T-cell (primary cell): Measurements from ENCODE around the gene RITA1. TPM values are rescaled to one million over a fixed set of nuclear protein-coding genes. Genes with fewer than 3 reads are reported as not detected.

Source experiments
- ATAC-seq, 4 experiments: fragments of 200-7000 bp in 3 of 4; fragments of 150-1000 bp in 1 of 4; cut with Tn5 transposase; replicated peaks in 1 of 4; 1 replicate in 3 of 4; 2 replicates in 1 of 4; pipeline ENCODE4 v1.10.0; 2021; ENCODE audit warnings: moderate library complexity in 3 of 4, mild to moderate bottlenecking in 2 of 4, moderate number of reproducible peaks in 1 of 4
- CTCF ChIA-PET, 2 donors: fragments of 300-600 bp; sonication (Branson Sonifier 250); formaldehyde crosslinking; loops; one replicate each; lab custom pipeline; 2022; ENCODE audit warnings: antibody characterized with exemption in 2 of 2; lab: Charles Lee
- POLR2A ChIA-PET, 2 donors: fragments of 300-600 bp; sonication (Branson Sonifier 250); formaldehyde crosslinking; loops; one replicate each; lab custom pipeline; 2022; ENCODE audit warnings: antibody characterized with exemption in 2 of 2; lab: Charles Lee
- DNase-seq, 35 experiments: peaks; one replicate each; pipeline versions ENCODE4 v3.0.0 to v3.0.0-alpha.2; 2013 to 2023
- H3K27ac ChIP-seq: one replicate; pipeline ENCODE4 v1.5.1; 2013; ENCODE audit warnings: low read length
- H3K27me3 ChIP-seq, 2 experiments: replicated peaks in 1 of 2; 1 replicate in 1 of 2; 2 replicates in 1 of 2; pipeline versions ENCODE4 v1.6.1 to v1.7.0; 2013; ENCODE audit warnings: low read length in 1 of 2, mixed read lengths in 1 of 2; ENCODE audit not compliant: control insufficient read depth in 2 of 2, insufficient read depth in 2 of 2; ENCODE audit errors: extremely low read depth in 1 of 2
- H3K36me3 ChIP-seq, 2 donors: 1 replicate in 1 of 2; 2 replicates in 1 of 2; pipeline versions ENCODE4 v1.6.1 to v1.7.0; 2013; ENCODE audit warnings: low read length in 1 of 2; ENCODE audit not compliant: control insufficient read depth in 2 of 2, insufficient read depth in 1 of 2; ENCODE audit errors: extremely low read depth in 1 of 2
- H3K4me1 ChIP-seq, 2 experiments: 1 replicate in 1 of 2; 2 replicates in 1 of 2; pipeline versions ENCODE4 v1.6.1 to v1.7.0; 2013; ENCODE audit warnings: low read length in 2 of 2, mixed read lengths in 1 of 2; ENCODE audit not compliant: insufficient read depth in 2 of 2, control insufficient read depth in 1 of 2; ENCODE audit errors: extremely low read depth in 1 of 2
- H3K4me3 ChIP-seq, 2 donors: 1 replicate in 1 of 2; 2 replicates in 1 of 2; pipeline versions ENCODE4 v1.5.1 to v1.7.0; 2013; ENCODE audit warnings: mild to moderate bottlenecking in 2 of 2, low read length in 1 of 2, moderate library complexity in 1 of 2; ENCODE audit not compliant: control insufficient read depth in 1 of 2; ENCODE audit errors: extremely low read depth in 1 of 2
- H3K9me3 ChIP-seq: 2 replicates; pipeline ENCODE4 v1.7.0; 2013
- H3K27ac Mint-ChIP-seq, 2 donors: one replicate each; pipeline ENCODE4 v1.8.0; 2020 to 2021; ENCODE audit warnings: mild to moderate bottlenecking in 2 of 2, mixed read lengths in 2 of 2
- H3K27me3 Mint-ChIP-seq, 2 donors: one replicate each; pipeline ENCODE4 v1.8.0; 2021 to 2022; ENCODE audit warnings: mixed read lengths in 2 of 2
- H3K36me3 Mint-ChIP-seq: one replicate; pipeline ENCODE4 v1.8.0; 2021; ENCODE audit warnings: mixed read lengths
- H3K4me1 Mint-ChIP-seq, 3 donors: one replicate each; pipeline ENCODE4 v1.8.0; 2020 to 2022; ENCODE audit warnings: mixed read lengths in 3 of 3, mild to moderate bottlenecking in 1 of 3
- H3K4me3 Mint-ChIP-seq, 3 donors: one replicate each; pipeline ENCODE4 v1.8.0; 2020 to 2022; ENCODE audit warnings: mild to moderate bottlenecking in 3 of 3, mixed read lengths in 3 of 3, moderate library complexity in 3 of 3
- H3K9me3 Mint-ChIP-seq, 3 donors: one replicate each; pipeline ENCODE4 v1.8.0; 2020 to 2022; ENCODE audit warnings: mixed read lengths in 3 of 3
- whole genome bisulfite sequencing: methylation state at CpG from one replicate; pipeline ENCODE4 v1.1.5; 2013; ENCODE audit warnings: missing lambda C conversion rate; ENCODE audit not compliant: insufficient coverage; 5-methylcytosine and 5-hydroxymethylcytosine counted together
- total RNA-seq, 35 experiments: library from RNA in 6 of 35; stranded (reverse) in 6 of 35; fragments of 120-200 nt in 1 of 35; gene quantifications; one replicate each; pipeline versions ENCODE4 v1.2.1 to v1.2.4 and lab custom pipeline; 2013 to 2026

Gene RITA1
- total RNA-seq, 5 donors from 2014 or later (not counting 1 experiment from before 2014, with no cell fraction given), result 7.8 to 17.8 (median 13.8) TPM

DNA sequence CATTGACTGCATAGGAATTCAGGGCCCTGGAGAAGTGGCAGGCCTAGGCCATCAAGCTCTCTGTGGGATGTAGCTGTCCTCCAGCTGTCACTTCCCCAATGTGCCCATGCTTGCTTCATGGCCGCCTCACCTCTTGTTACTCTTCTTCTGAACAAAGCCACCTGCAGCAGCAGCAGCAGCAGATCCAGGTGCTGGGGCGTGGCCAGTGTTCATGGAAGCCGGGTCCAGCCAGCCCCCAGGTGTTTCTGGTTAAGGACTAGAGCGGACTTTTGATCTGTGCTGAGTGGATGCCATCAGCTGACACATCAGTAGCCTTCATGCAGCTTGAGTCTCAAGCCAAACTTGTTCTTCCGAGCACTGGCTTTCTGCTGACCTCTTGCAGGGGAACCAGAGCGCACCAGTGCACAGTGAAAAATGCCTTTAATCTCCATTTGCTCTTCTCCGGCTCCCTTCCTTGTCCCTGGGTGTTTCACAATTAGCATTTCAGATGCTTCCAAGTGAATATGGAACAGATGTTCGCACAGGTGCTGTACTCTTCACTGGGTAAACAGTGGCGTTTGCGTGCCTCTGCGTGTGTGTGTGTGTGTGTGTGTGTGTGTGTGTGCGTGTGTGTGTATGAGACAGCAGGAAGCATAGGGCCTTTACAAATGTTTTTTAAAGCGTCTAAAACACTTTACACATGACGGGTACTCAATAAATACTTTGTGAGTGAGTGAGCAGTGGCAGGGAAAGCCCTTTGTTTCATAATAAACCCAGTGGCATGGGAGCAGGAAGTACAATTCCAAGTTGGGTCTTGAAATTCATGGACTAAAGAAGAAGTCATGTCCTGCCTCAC, 55.9 kb downstream of the RITA1 start:
- DNase-seq, result no peak
- Histone ChIP-seq H3K27ac (no peak overlapping the region), H3K36me3 (peaks cover 5 to 28% of the 10 kb centered on the region in 2 donors), H3K4me1 (peaks cover 0 to 2% of the 10 kb centered on the region in 2 experiments), H3K9me3 (no peaks in the 10 kb centered on the region), H3K4me3 (no peak overlapping the region), H3K27me3 (no peaks in the 10 kb centered on the region)
- no peaks in the 10 kb centered on the region for H3K27me3 Mint-ChIP-seq
- H3K9me3 Mint-ChIP-seq, result no peaks in the 10 kb centered on the region
- ChIA-PET POLR2A (no interaction called here), CTCF (no interaction called here)
- no peak overlapping the region for H3K4me3 Mint-ChIP-seq
- peak overlapping the region; percentile 12 to 34 for H3K27ac Mint-ChIP-seq
- WGBS, result 84% methylated on average over 7 of the region's 14 CpGs
- peaks cover 45% of the 10 kb centered on the region for H3K36me3 Mint-ChIP-seq
- ATAC-seq, result no peak
- H3K4me1 Mint-ChIP-seq, result peaks cover 24 to 47% (median 26%) of the 10 kb centered on the region in 3 donors

Other genes starting within 250 kb of the RITA1 start
- 10 to 100 TPM; 18.4 to 38.5 (median 24.5) TPM for gene OAS3, start 247.2 kb upstream of the RITA1 start, total RNA-seq
- 10 to 100 TPM; 44.8 to 75.5 (median 56.9) TPM for gene OAS2, start 207.2 kb upstream of the RITA1 start, total RNA-seq
- gene DTX1, start 129.0 kb upstream of the RITA1 start, total RNA-seq, result 10 to 100 TPM in 3 of 5 donors, 1 to 10 TPM in 2; 5.6 to 12.0 (median 10.4) TPM
- 1 to 10 TPM in 2 of 5 donors, under 1 TPM in 3; 0.43 to 2.9 (median 0.85) TPM for gene RASAL1, start 50.0 kb upstream of the RITA1 start, total RNA-seq
- gene CFAP73, start 36.0 kb upstream of the RITA1 start, total RNA-seq, result under 1 TPM in 2 of 5 donors, not detected in 3; 0.25 to 0.69 TPM
- 10 to 100 TPM; 86.1 to 100.0 (median 88.0) TPM for gene DDX54, start 243 bp upstream of the RITA1 start, total RNA-seq
- 10 to 100 TPM; 58.8 to 81.6 (median 73.5) TPM for gene TPCN1, start 35.7 kb downstream of the RITA1 start, total RNA-seq
- 100 to 1,000 TPM in 3 of 5 donors, 10 to 100 TPM in 2; 76.7 to 120 (median 102) TPM for gene SLC8B1, start 149.4 kb downstream of the RITA1 start, total RNA-seq
- gene PLBD2, start 172.9 kb downstream of the RITA1 start, total RNA-seq, result 10 to 100 TPM; 14.1 to 19.0 (median 15.1) TPM
- under 1 TPM in 2 of 5 donors, not detected in 3; 0.18 to 0.26 TPM for gene SDS, start 218.2 kb downstream of the RITA1 start, total RNA-seq
- 1 to 10 TPM in 1 of 5 donors, under 1 TPM in 3, not detected in 1; 0.19 to 2.3 (median 0.44) TPM for gene SDSL, start 236.7 kb downstream of the RITA1 start, total RNA-seq